ENCODE results near the gene PATZ1.

GRCh38 chr22:31326877-31327276 is 19.3 kb downstream of the PATZ1 start:
- TF ChIP-seq, protein P1, sequence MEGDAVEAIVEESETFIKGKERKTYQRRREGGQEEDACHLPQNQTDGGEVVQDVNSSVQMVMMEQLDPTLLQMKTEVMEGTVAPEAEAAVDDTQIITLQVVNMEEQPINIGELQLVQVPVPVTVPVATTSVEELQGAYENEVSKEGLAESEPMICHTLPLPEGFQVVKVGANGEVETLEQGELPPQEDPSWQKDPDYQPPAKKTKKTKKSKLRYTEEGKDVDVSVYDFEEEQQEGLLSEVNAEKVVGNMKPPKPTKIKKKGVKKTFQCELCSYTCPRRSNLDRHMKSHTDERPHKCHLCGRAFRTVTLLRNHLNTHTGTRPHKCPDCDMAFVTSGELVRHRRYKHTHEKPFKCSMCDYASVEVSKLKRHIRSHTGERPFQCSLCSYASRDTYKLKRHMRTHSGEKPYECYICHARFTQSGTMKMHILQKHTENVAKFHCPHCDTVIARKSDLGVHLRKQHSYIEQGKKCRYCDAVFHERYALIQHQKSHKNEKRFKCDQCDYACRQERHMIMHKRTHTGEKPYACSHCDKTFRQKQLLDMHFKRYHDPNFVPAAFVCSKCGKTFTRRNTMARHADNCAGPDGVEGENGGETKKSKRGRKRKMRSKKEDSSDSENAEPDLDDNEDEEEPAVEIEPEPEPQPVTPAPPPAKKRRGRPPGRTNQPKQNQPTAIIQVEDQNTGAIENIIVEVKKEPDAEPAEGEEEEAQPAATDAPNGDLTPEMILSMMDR (IDR thresholded peaks at IDR 0.05): no peak
- TF ChIP-seq POLR2A (IDR thresholded peaks at IDR 0.05): no peak
